Urinary bladder (tissue), 4 donors: ENCODE measurements around the gene MCC. TPM values are rescaled to one million over a fixed set of nuclear protein-coding genes. Genes with fewer than 3 reads are reported as not detected.

Experiments used
- DNase-seq: peaks from one replicate; pipeline ENCODE4 v3.0.0-alpha.2; 2015; ENCODE audit errors: extremely low spot score
- H3K27ac ChIP-seq: one replicate; pipeline ENCODE4 v1.5.1; 2013; ENCODE audit warnings: low read depth, mild to moderate bottlenecking, moderate library complexity
- H3K36me3 ChIP-seq: one replicate; pipeline ENCODE4 v1.6.1; 2013; ENCODE audit warnings: mild to moderate bottlenecking, moderate library complexity; ENCODE audit not compliant: insufficient read depth
- H3K4me1 ChIP-seq: one replicate; pipeline ENCODE4 v1.6.1; 2013; ENCODE audit warnings: mild to moderate bottlenecking, moderate library complexity; ENCODE audit not compliant: insufficient read depth
- H3K4me3 ChIP-seq: one replicate; pipeline ENCODE4 v1.5.1; 2013; ENCODE audit warnings: low read depth, low read length
- WGBS: extraction: QIAGEN DNeasy Blood & Tissue Kit; methylation state at CpG from one replicate; pipeline ENCODE4 v1.1.7; 2013; 5-methylcytosine and 5-hydroxymethylcytosine counted together
- polyA plus RNA-seq: library from polyadenylated mRNA; stranded (reverse); fragments of 200-250 nt; gene quantifications from one replicate; pipeline ENCODE4 v1.2.3, GENCODE V29; 2013
- total RNA-seq: library from RNA; depleted of rRNA; stranded (reverse); fragments of >200 nt; gene quantifications from one replicate; pipeline ENCODE4 v1.2.3, GENCODE V29; 2014
- donor health status: healthy with polysubstance abuse.
- donor health status: healthy.

Gene MCC
- total and polyA plus RNA-seq, 2 donors: 17.2 to 60.7 TPM

DNA sequence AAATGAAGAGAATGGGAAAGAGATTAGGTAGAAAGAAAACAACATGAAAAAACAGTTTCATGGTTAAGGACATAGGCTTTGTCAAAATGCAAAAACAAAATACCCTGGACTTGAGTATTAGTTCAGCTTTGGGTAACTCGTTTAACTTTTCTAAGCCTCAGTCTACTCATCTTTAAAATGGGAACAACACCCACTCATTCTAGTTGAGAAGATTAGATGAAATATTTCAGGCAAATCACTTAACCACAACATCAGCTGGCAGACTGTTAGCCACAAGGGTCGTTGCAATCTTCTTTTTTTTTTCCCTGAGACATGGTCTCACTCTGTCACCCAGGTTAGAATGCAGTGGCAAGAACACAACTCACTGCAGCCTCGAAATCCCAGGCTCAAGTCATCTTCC lies 326.0 kb downstream of the MCC start:
- H3K4me1 ChIP-seq: peaks cover 3% of the 10 kb centered on the region
- WGBS: 75% methylated on average over 3 of the region's 3 CpGs
- DNase-seq: no peak
- no peak overlapping the region for H3K4me3 ChIP-seq
- H3K27ac ChIP-seq: no peak overlapping the region
- no peaks in the 10 kb centered on the region for H3K36me3 ChIP-seq

DNA sequence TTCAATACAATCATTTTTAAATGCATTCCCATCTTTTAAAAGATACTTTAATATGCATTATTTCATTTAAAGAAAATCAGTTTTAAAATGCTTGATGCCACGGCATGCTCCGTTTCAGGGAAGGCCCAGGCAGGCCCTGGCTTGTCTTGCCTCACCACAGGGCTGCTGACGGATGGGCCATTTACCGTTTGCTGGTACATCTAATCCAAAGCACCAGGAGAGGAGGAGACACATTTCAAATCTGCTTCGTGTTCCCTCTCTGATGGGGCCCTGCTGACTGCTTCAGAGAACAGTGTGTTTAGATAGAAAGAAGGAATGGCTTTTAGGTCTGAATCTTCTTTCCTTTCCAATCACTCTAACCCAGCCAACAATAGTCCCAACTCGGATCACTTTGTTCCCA lies 326.4 kb downstream of the MCC start:
- peaks cover 3% of the 10 kb centered on the region for H3K4me1 ChIP-seq
- no peaks in the 10 kb centered on the region for H3K36me3 ChIP-seq
- no peak overlapping the region for H3K27ac ChIP-seq
- H3K4me3 ChIP-seq: no peak overlapping the region
- 53% methylated on average over 6 of the region's 6 CpGs for WGBS
- DNase-seq: no peak

DNA sequence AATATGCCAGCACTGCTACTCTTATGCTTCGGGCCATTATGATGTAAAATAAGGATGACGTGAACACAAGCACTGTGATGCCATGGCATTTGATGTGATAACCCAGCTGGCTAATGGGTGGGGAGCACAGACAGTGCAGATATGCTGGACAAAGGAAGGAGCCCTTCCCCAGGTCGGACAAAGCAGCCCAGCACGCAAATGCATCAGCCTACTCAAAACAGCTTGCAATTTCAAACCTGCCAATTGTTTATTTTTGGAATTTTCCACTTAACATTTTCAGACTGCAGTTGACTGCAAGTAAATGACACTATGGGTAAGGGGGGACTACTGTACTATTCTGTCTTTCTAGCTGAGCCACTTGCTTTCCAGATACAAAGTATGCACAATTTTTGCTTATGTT lies 330.4 kb downstream of the MCC start:
- no peak for DNase-seq
- Histone ChIP-seq H3K4me1 (no peaks in the 10 kb centered on the region), H3K27ac (no peak overlapping the region), H3K4me3 (no peak overlapping the region), H3K36me3 (no peaks in the 10 kb centered on the region)
- WGBS: 88% methylated on average over 4 of the region's 4 CpGs

DNA sequence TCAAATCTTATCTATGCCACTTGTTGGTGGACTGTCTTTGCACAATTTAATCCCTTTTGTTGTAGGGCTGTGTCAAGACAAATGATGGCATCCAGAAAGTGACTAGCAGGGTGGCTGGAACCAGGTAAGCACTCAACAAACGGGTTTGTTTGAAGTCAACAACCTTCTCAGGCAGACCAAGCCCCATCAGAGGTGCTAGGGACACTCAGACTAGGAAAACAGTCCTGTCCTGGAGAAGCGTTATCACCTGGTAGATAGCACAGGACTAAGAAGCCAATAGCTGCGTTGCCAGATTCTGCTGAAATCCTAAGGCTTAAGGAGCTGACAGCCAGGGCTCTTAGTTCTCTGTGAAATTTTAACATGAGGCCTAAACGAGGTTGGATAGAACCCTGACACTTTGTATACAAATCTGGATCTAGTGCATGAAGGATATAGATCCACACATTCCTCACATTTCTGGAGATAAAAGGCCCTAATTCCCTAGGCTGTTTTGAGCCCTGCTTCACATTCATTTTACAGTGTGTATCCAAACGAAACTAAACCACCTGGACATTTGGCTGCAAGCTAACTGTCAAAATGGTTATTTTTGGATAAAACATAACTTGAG lies 331.9 kb downstream of the MCC start:
- H3K4me1 ChIP-seq: no peaks in the 10 kb centered on the region
- no peak for DNase-seq
- 44% methylated on average over 5 of the region's 5 CpGs for WGBS
- no peak overlapping the region for H3K4me3 ChIP-seq
- no peak overlapping the region for H3K27ac ChIP-seq
- no peaks in the 10 kb centered on the region for H3K36me3 ChIP-seq

DNA sequence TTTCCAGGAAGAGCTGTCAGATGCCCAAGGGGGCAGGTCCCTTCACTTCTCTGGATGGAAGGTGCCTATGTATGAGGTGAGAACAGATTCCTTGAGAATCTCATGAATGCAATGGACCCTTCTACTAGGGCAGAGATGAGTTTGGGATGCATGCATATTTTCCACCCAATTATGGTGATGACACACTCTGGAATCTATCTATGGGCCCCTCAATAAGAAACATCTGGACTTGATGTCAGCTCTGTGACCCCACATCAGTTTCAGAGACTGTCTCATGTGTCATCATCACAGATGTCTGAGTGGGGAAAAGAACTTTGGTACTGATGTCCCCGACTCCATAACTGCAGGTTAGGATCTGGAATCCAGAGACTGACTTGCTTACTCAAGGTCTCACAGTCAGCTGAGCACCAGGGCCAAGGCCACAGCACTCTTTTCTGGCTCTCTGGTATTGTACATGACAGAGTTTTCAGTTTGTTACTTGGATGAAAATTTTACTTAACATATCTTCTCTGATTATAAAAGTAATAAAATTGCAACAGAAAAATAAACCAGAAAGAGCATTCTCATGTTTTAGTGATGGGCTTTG lies 334.6 kb downstream of the MCC start:
- Histone ChIP-seq H3K4me1 (no peaks in the 10 kb centered on the region), H3K27ac (no peak overlapping the region), H3K4me3 (no peak overlapping the region), H3K36me3 (no peaks in the 10 kb centered on the region)
- WGBS: 82% methylated on average over 1 of the region's 1 CpG
- no peak for DNase-seq

DNA sequence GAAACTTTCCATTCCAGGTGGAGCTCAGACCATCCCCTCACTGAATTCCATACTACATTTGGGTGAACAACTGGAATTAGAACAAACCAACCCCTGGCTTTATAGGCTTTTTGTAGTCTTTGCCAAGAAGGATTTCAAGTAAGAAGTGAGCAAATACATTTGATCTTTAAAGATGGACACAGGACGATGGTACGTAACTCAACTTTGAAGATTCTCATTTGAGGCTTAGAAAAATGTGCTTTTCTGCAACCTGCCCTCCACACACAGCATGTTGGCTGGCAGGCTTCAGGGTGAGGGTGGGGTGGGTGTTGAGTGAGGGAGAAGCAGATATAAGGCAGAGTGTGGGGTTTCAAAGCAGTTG lies 335.9 kb downstream of the MCC start:
- WGBS: 91% methylated on average over 2 of the region's 2 CpGs
- Histone ChIP-seq H3K4me3 (no peak overlapping the region), H3K27ac (no peak overlapping the region), H3K4me1 (no peaks in the 10 kb centered on the region), H3K36me3 (no peaks in the 10 kb centered on the region)
- DNase-seq: no peak

DNA sequence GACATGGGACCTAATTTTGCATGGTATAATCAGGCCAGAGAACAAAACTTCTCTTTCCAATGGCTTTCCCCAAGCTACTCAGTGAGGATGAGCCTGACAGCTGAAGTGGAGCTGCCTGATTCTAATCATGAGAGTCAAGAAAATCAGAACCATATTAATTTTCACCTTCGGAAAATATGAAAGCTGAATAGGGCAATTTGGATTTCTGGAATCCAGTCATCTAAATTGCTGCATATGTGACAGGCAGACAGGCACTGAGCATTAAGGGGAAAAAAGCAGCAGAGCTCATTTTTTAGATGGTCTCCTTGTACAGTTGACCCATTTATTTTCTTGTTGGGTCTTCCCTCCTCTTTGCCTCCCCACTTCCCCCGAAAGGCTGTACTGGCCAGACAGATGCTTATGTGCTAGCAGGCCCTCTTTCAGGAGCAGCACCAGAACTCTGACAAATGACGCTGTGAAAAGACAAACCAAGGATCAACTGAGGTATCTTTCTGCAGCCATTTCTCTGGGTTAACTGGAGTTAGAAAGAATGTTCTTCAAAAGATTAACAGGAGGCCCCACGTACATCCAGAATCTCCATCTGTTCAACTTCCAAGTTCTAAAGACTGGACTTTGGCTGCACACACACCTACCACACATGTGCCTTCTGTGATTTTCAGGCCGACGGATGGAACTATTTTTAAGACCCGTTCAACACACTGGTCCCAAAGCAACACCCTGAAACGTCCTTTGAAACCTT lies 336.4 kb downstream of the MCC start:
- H3K27ac ChIP-seq: no peak overlapping the region
- WGBS: 84% methylated on average over 8 of the region's 8 CpGs
- DNase-seq: no peak
- no peaks in the 10 kb centered on the region for H3K36me3 ChIP-seq
- H3K4me3 ChIP-seq: no peak overlapping the region
- no peaks in the 10 kb centered on the region for H3K4me1 ChIP-seq

DNA sequence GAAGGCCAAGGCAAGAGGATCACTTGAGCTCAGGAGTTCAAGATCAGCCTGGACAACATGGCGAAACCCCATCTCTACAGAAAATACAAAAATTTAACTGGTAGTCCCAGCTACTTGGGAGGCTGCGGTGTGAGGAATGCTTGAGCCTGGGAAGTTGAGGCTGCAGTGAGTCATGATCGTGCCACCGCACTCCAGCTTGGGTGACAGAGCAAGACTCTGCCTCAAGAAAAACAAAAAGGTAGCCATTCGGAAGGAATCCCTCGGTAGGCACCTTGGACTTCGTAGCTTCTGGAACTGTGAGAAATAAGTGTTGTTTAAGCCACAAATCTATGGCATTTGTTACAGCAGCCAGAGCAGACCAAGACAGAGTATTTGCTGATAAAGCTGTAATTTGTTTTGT lies 337.4 kb downstream of the MCC start:
- Histone ChIP-seq H3K27ac (no peak overlapping the region), H3K4me1 (no peaks in the 10 kb centered on the region), H3K36me3 (no peaks in the 10 kb centered on the region), H3K4me3 (no peak overlapping the region)
- 99% methylated on average over 7 of the region's 7 CpGs for WGBS
- no peak for DNase-seq

DNA sequence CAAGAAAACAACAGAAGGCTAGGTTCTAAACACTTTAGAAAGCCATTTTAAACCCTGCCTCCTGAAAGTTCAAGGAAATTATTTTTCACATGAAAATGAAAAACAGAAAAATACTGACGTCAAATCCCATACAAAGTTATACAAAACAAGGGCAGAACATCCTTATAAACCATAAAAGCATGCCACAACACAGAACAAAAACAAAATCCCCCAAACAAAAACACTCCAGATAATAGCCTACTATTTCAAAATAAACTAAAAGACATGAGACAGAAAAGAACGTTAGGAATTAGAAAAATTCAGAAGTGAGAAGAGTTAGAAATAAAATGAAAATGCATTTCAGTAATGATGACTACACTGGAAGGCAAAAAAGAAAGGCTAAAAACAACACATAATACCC lies 338.0 kb downstream of the MCC start:
- no peak for DNase-seq
- H3K27ac ChIP-seq: no peak overlapping the region
- no peak overlapping the region for H3K4me3 ChIP-seq
- H3K36me3 ChIP-seq: no peaks in the 10 kb centered on the region
- 64% methylated on average over 2 of the region's 2 CpGs for WGBS
- no peaks in the 10 kb centered on the region for H3K4me1 ChIP-seq

DNA sequence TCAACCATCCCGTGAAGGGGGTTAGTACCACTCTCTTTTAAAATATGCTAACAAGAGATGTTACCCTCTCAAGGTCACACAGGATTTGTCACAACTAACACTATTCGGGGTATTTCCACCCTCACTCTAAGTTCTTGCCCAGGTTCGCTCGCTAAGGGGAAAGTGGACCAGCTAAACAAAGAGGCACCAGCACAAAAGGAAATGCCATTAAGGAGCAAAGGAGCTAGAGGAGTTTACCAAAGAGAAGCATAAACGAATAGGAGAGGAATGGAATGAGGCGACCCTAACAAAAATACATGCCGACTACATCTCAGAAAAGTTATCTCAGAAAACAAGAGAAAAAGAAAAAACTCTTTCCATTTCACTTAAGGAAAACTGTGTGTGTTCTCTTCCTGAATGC lies 340.7 kb downstream of the MCC start:
- no peak for DNase-seq
- Histone ChIP-seq H3K27ac (no peak overlapping the region), H3K4me1 (no peaks in the 10 kb centered on the region), H3K36me3 (no peaks in the 10 kb centered on the region), H3K4me3 (no peak overlapping the region)
- WGBS: 91% methylated on average over 7 of the region's 7 CpGs

DNA sequence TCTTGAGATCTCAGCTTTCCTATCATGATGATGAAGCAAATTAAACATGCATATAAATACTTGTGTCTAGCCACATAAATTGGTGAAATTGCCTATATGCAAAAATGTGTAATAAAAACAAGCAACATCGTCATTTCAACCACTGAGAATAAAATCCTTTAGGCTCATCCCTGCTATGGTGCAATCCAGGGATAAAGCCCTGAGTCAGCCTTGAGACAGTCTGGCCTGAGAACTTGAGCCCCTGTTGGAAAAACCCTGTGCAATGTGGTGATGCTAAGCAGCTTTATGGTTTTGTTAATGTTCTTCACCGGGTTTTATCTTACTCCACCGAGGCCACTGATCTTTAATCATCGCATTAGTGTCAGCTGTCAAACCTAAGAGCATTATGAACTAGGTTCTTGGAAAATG lies 341.1 kb downstream of the MCC start:
- Histone ChIP-seq H3K4me1 (no peaks in the 10 kb centered on the region), H3K4me3 (no peak overlapping the region), H3K27ac (no peak overlapping the region), H3K36me3 (no peaks in the 10 kb centered on the region)
- DNase-seq: no peak
- 44% methylated on average over 4 of the region's 4 CpGs for WGBS

DNA sequence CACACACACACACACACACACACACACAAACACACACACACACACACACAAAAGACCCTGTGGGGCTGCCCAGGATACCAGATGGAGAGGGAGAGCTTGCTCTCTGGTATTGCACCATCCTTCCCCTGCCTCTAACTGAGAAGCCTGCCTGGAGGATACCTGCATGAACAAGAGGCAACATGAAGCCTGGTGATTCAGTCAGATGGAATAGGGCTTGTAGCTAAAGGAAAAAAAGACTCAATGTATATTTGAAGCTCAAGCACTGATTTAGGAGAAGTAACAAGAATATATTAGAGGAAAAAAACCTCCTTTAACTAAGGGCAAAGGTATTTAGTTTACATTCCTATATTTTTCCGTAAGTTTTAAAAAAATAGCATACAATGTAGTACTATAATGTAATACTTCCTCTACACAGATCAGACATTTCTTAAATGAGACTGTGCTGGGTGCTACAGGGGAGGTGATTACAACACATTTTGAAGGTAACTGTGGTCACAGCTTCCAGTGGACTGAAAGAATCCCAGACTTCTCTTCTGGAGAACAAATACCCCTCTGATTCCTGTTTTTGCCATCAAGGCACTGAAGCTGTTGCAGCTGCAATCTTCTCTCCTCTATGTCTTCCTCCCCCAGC lies 342.4 kb downstream of the MCC start:
- Histone ChIP-seq H3K27ac (no peak overlapping the region), H3K36me3 (no peaks in the 10 kb centered on the region), H3K4me1 (no peaks in the 10 kb centered on the region), H3K4me3 (no peak overlapping the region)
- no peak for DNase-seq
- WGBS: 42% methylated on average over 1 of the region's 1 CpG

DNA sequence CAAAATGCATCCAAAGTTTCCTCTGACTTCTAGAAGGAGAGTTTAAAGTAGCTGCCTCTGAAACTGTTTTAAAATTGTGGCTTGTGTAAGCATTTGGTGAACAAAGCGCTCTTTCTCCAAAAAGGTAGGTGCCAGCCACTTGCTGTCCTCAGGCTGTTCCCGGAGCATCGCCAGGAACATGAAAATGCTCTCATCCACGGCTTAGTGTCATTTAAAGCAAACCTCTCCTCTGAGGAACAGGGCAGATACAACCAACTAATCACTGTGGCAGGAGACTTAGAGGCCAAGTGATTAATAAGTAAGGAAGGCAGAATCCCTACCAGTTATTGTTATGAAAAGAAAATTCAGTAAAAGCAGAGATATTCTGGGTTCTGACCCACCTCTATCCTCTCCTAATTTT lies 346.1 kb downstream of the MCC start:
- Histone ChIP-seq H3K36me3 (no peaks in the 10 kb centered on the region), H3K4me3 (no peak overlapping the region), H3K4me1 (no peaks in the 10 kb centered on the region), H3K27ac (no peak overlapping the region)
- 93% methylated on average over 4 of the region's 4 CpGs for WGBS
- DNase-seq: no peak
